ENCODE data around the gene JAML. TPM values are rescaled to one million over a fixed set of nuclear protein-coding genes. Genes with fewer than 3 reads are reported as not detected.
"Not testable (repeated sequence)": the region's sequence is repeated elsewhere in the genome, so short reads cannot be mapped to it uniquely, and the experiment has no call there.

JAML gene
- total and polyA plus RNA-seq, 2 of the 4 experiments (the other 2 are of a cell fraction): not detected

- Histone ChIP-seq H3K27me3 (ENCODE audit: control insufficient read depth, insufficient read depth, low read length) (no peaks in the 10 kb centered on the region; the same call in 1 of the 2 replicates), H3K9me3 (ENCODE audit: control insufficient read depth, insufficient read depth, low read length) (no peaks in the 10 kb centered on the region), H3K18ac (ENCODE audit: low read depth, low read length) (no peak overlapping the region), H3K4ac (ENCODE audit: low read depth, low read length) (no peak overlapping the region), H2BK15ac (ENCODE audit: low read depth, low read length) (no peak overlapping the region), H3K4me3 (ENCODE audit: insufficient read depth, low read depth, low read length) (no peak overlapping the region), H4K8ac (ENCODE audit: low read depth in 2 of 2, low read length in 2 of 2) (no peak overlapping the region), H3K23ac (ENCODE audit: low read depth, low read length) (no peak overlapping the region), H2AFZ (replicated peaks; ENCODE audit: low read length, poor library complexity) (no peak overlapping the region), H2BK120ac (ENCODE audit: low read depth, low read length) (no peak overlapping the region), H2BK5ac (ENCODE audit: low read depth, low read length, poor library complexity, severe bottlenecking) (no peak overlapping the region), H3K9ac (ENCODE audit: low read depth, low read length) (no peak overlapping the region), H3K79me1 (ENCODE audit: low read depth in 1 of 2, low read length in 2 of 2) (no peaks in the 10 kb centered on the region), H4K20me1 (ENCODE audit: insufficient read depth, low read length) (no peaks in the 10 kb centered on the region), H3K27ac (ENCODE audit: insufficient read depth, low read length) (no peak overlapping the region), H2AK5ac (ENCODE audit: low read depth, low read length) (no peak overlapping the region), H3K14ac (replicated peaks; ENCODE audit: low read depth, low read length) (no peak overlapping the region), H3K56ac (ENCODE audit: extremely low read depth, insufficient read depth, low read length) (no peak overlapping the region), H2BK20ac (ENCODE audit: low read depth, low read length) (no peak overlapping the region), H4K91ac (ENCODE audit: insufficient read depth, low read depth, low read length) (no peak overlapping the region), H4K5ac (ENCODE audit: low read depth, low read length) (no peak overlapping the region), H3K4me1 (ENCODE audit: control insufficient read depth, insufficient read depth, low read length) (no peaks in the 10 kb centered on the region), H3K9me1 (ENCODE audit: insufficient read depth, low read length) (no peaks in the 10 kb centered on the region), H2AK9ac (replicated peaks; ENCODE audit: low read depth, low read length, poor library complexity) (no peak overlapping the region), H3K4me2 (ENCODE audit: low read depth, low read length) (no peak overlapping the region), H3K36me3 (ENCODE audit: control insufficient read depth, insufficient read depth, low read length) (no peaks in the 10 kb centered on the region)
- dilution Hi-C loops (cut with HindIII; ENCODE audit: low sequenced_read_pairs, unreplicated experiment): no loop called here
- CTCF ChIA-PET: interaction anchor here (0.8 kb wide), 1 partner anchor 23 kb away, joined by 3 read pairs; no protein-coding TSS in a partner anchor
- WGBS, 2 experiments (ENCODE audit: extremely low coverage in 2 of 2, insufficient read length in 1 of 2): 80% methylated on average over 2 of the region's 6 CpGs; no CpG with 5 or more reads in 1 of the 2 experiments
- POLR2A ChIA-PET (ENCODE audit: unreplicated experiment): no interaction called here
- TF ChIP-seq ELK1 (IDR thresholded peaks at IDR 0.05; ENCODE audit: borderline replicate concordance, low read depth, low read length) (no peak), MAZ (IDR thresholded peaks at IDR 0.05; ENCODE audit: borderline replicate concordance, low read depth, low read length) (no peak), MXI1 (IDR thresholded peaks at IDR 0.05; ENCODE audit: borderline replicate concordance, low read depth, low read length) (no peak), RAD21 (IDR thresholded peaks at IDR 0.05; ENCODE audit: low read length) (no peak), POLR2A (IDR thresholded peaks at IDR 0.05; ENCODE audit: low read depth, low read length) (no peak)
- DNase-seq: no peak
- no peak for ATAC-seq (ENCODE audit: low read depth)
- intact Hi-C loops (cut with micrococcal nuclease): no loop called here
- no TSS peak for BruUV-seq (replicated peaks)
- in situ Hi-C loops (cut with MboI; ENCODE audit: low sequenced_read_pairs): no loop called here
These were observed 30.8 kb downstream of the JAML start for GRCh38 chr11:118193910-118194566.

GRCh38 chr11:118192817-118193216, 32.0 kb downstream of the JAML start:
- H2BK15ac ChIP-seq (ENCODE audit: low read depth, low read length); in situ Hi-C loops (cut with MboI; ENCODE audit: low sequenced_read_pairs); H4K8ac ChIP-seq (ENCODE audit: low read depth in 2 of 2, low read length in 2 of 2); H4K91ac ChIP-seq (ENCODE audit: insufficient read depth, low read depth, low read length); ATAC-seq (ENCODE audit: low read depth); H2BK120ac ChIP-seq (ENCODE audit: low read depth, low read length); H2AK9ac ChIP-seq (replicated peaks; ENCODE audit: low read depth, low read length, poor library complexity); intact Hi-C loops (cut with micrococcal nuclease); H2BK5ac ChIP-seq (ENCODE audit: low read depth, low read length, poor library complexity, severe bottlenecking); H3K27me3 ChIP-seq (ENCODE audit: control insufficient read depth, insufficient read depth, low read length); H3K4ac ChIP-seq (ENCODE audit: low read depth, low read length); H2AK5ac ChIP-seq (ENCODE audit: low read depth, low read length); H3K9me3 ChIP-seq (ENCODE audit: control insufficient read depth, insufficient read depth, low read length); H3K36me3 ChIP-seq (ENCODE audit: control insufficient read depth, insufficient read depth, low read length); H3K14ac ChIP-seq (replicated peaks; ENCODE audit: low read depth, low read length); H2BK20ac ChIP-seq (ENCODE audit: low read depth, low read length); H3K4me1 ChIP-seq (ENCODE audit: control insufficient read depth, insufficient read depth, low read length); H3K27ac ChIP-seq (ENCODE audit: insufficient read depth, low read length); H3K23ac ChIP-seq (ENCODE audit: low read depth, low read length); H3K9ac ChIP-seq (ENCODE audit: low read depth, low read length); H3K4me3 ChIP-seq (ENCODE audit: insufficient read depth, low read depth, low read length); H4K5ac ChIP-seq (ENCODE audit: low read depth, low read length); H3K56ac ChIP-seq (ENCODE audit: extremely low read depth, insufficient read depth, low read length); H3K18ac ChIP-seq (ENCODE audit: low read depth, low read length); H3K79me1 ChIP-seq (ENCODE audit: low read depth in 1 of 2, low read length in 2 of 2); dilution Hi-C loops (cut with HindIII; ENCODE audit: low sequenced_read_pairs, unreplicated experiment); H3K9me1 ChIP-seq (ENCODE audit: insufficient read depth, low read length); CTCF ChIA-PET; H3K4me2 ChIP-seq (ENCODE audit: low read depth, low read length); H2AFZ ChIP-seq (replicated peaks; ENCODE audit: low read length, poor library complexity); H4K20me1 ChIP-seq (ENCODE audit: insufficient read depth, low read length); DNase-seq; POLR2A ChIA-PET (ENCODE audit: unreplicated experiment); BruUV-seq (replicated peaks): not testable (repeated sequence)
- no CpG with 5 or more reads among the region's 5 CpGs for WGBS, 2 experiments (ENCODE audit: extremely low coverage in 2 of 2, insufficient read length in 1 of 2)
